GM19025 (cell line): ENCODE measurements around the gene MRPS24.
"Not testable (repeated sequence)": the region's sequence is repeated elsewhere in the genome, so short reads cannot be mapped to it uniquely, and the experiment has no call there.

Experiments used
- ATAC-seq: cut with Tn5 transposase; IDR thresholded peaks from one replicate; pipeline ENCODE4 v1.9.1; 2021; ENCODE audit warnings: mild to moderate bottlenecking, low read depth, moderate library complexity; ENCODE audit not compliant: unreplicated experiment

The MRPS24 gene

DNA sequence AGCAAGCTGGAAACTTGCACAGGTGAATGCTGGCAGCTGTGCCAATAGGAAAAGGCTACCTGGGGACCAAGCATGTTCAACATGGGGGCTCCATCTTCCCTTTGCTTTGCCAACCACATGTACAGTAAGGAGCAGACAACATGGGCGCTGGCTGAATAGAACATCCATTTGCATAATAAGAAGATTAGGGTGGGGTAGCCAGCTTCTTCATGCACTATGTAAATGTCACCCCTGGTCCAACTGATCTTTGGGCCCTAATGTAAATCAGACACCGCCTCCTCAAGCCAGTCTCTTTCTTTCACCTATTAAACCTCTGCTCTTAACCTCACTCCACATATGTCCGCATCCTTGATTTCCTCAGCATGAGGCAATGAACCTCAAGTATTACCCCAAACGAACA, 26.0 kb downstream of the MRPS24 start:
- ATAC-seq: no peak

- no peak for ATAC-seq
These were observed 31.1 kb downstream of the MRPS24 start for GRCh38 chr7:43838201-43838658.

DNA sequence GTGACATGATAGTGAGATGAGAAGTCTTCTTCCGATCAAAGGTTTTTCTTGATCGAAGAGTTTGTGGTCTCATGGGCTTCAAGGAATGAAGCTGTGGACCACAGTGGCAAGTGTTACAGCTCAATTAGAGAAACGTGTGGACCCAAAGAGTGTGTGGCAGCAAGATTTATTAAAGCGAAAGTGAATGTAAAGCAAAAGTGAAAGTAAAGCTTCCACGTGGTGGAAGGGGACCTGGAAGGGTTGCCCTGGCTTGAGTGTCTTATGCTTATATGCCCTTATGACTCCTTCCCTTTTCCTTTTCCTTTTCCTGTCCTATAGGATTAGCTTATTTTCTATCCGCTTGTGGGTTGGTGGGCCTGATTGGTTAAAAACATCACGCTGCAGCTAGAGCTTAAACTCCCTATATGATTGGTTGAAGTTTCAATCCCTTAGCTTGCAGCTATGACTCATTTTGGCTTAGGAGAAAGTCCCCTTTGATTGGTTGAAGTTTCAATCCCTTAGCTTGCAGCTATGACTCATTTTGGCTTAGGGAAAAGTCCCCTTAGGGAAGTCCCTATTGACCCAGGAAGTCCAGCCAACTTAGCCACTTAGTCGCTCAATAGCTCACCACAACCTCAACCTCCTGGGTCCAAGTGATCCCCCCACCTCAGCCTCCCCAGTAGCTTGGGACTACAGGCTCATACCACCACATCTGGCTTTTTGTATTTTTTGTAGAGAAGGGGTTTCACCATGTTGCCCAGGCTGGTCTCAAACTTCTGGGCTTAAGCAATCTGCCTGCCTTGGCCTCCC, 34.7 kb downstream of the MRPS24 start:
- peak; percentile 41 for ATAC-seq

GRCh38 chr7:43830917-43831316, 38.4 kb downstream of the MRPS24 start:
- ATAC-seq: not testable (repeated sequence)

GRCh38 chr7:43825391-43825808, 43.9 kb downstream of the MRPS24 start:
- no peak for ATAC-seq

- no peak for ATAC-seq
These were observed 44.4 kb downstream of the MRPS24 start for GRCh38 chr7:43824963-43825362.

DNA sequence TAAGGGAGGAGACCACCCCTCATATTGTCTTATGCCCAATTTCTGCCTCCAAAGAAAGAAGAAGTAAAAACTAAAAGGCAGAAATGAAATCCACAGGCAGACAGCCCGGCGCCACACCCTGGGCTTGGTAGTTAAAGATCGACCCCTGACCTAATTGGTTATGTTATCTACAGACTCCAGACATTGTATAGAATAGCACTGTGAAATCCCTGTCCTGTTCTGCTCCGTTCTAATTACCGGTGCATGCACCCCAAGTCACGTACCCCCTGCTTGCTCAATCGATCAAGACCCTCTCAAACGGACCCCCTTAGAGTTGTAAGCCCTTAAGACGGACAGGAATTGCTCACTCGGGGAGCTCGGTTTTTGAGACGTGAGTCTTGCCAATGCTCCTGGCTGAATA, 44.8 kb downstream of the MRPS24 start:
- not testable (repeated sequence) for ATAC-seq

GRCh38 chr7:43823941-43824340, 45.4 kb downstream of the MRPS24 start:
- ATAC-seq: no peak

DNA sequence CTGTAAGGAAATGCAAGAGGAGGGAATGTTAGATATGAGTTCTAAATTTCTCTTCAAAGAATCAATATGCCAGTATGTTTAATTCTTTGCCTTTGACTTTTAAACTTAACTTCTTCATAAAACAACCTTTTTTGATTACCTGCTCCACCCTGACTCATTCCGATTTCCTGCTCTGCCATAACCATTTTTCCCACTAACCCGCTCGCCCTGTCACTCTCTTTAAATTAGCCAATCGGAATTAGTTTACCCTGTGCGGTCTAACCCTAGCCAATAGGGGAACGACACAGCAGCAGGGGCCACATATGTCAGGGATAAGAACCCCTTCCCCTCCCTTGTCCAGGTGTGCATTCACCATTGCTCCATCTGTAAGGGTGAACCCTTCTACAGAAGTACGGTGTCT, 45.9 kb downstream of the MRPS24 start:
- not testable (repeated sequence) for ATAC-seq
